HEK293 (cell line): ENCODE data around the gene FUBP1.

Experiments used
- CTCF ChIA-PET: fragments of 350-600 bp; formaldehyde crosslinking; extraction: SDS; loops from one replicate; lab custom pipeline; 2021; ENCODE audit warnings: antibody characterized with exemption; lab: Yijun Ruan, JAX
- POLR2A ChIA-PET: fragments of 300-600 bp; formaldehyde crosslinking; extraction: SDS; loops from one replicate; lab custom pipeline; 2020; ENCODE audit warnings: antibody characterized with exemption, inconsistent platforms; lab: Yijun Ruan, JAX
- H3K27ac ChIP-seq: fragments of 200-500 bp; sonication (Bioruptor generic); 2 replicates; pipeline ENCODE4 v1.5.1; 2014; ENCODE audit warnings: low read depth, low read length, control low read depth, inconsistent platforms; ENCODE audit errors: extremely low read depth
- H3K36me3 ChIP-seq, 2 experiments: fragments of 200-500 bp in 1 of 2; sonication (Bioruptor generic) in 1 of 2; 1 replicate in 1 of 2; 2 replicates in 1 of 2; pipeline ENCODE4 v1.5.1; 2014 to 2017; ENCODE audit warnings: inconsistent platforms in 2 of 2, low read length in 2 of 2; ENCODE audit not compliant: control insufficient read depth in 2 of 2, insufficient read depth in 1 of 2
- H3K4me1 ChIP-seq: fragments of 200-500 bp; sonication (Bioruptor generic); 2 replicates; pipeline ENCODE4 v1.5.1; 2014; ENCODE audit warnings: mild to moderate bottlenecking, low read length, inconsistent platforms; ENCODE audit not compliant: control insufficient read depth, insufficient read depth
- H3K4me3 ChIP-seq: 2 replicates; pipeline ENCODE4 v1.5.1; 2011; ENCODE audit warnings: low read depth, mild to moderate bottlenecking, control low read depth, low read length, moderate library complexity
- H3K9me3 ChIP-seq: fragments of 200-500 bp; sonication (Bioruptor generic); 2 replicates; pipeline ENCODE4 v1.5.1; 2014; ENCODE audit warnings: low read depth, low read length, inconsistent platforms; ENCODE audit not compliant: control insufficient read depth, insufficient read depth
- GLI4 ChIP-seq: fragments of 450-650 bp; formaldehyde crosslinking; IDR thresholded peaks from 2 replicates; pipeline ENCODE4 v1.5.1; 2016; ENCODE audit warnings: missing biosample characterization, missing genetic modification characterization
- HOXD13 ChIP-seq: sonication (generic); formaldehyde crosslinking; IDR thresholded peaks from 2 replicates; pipeline ENCODE4 v1.8.0; 2022; ENCODE audit warnings: missing genetic modification reagents, borderline replicate concordance
- KLF17 ChIP-seq: fragments of 450-650 bp; formaldehyde crosslinking; IDR thresholded peaks from 2 replicates; pipeline ENCODE4 v1.5.1; 2016; ENCODE audit warnings: missing biosample characterization, missing genetic modification characterization
- PRDM10 ChIP-seq: fragments of 450-650 bp; formaldehyde crosslinking; IDR thresholded peaks from 2 replicates; pipeline ENCODE4 v1.5.1; 2016; ENCODE audit warnings: missing biosample characterization, missing genetic modification characterization
- REPIN1 ChIP-seq: fragments of 450-650 bp; formaldehyde crosslinking; IDR thresholded peaks from 2 replicates; pipeline ENCODE4 v1.5.1; 2017; ENCODE audit warnings: missing biosample characterization, missing genetic modification characterization, low read depth
- SCRT1 ChIP-seq: fragments of 450-650 bp; formaldehyde crosslinking; IDR thresholded peaks from 2 replicates; pipeline ENCODE4 v1.5.1; 2016; ENCODE audit warnings: missing biosample characterization, missing genetic modification characterization, borderline replicate concordance
- ZBTB10 ChIP-seq: fragments of 450-650 bp; formaldehyde crosslinking; IDR thresholded peaks from 2 replicates; pipeline ENCODE4 v1.5.1; 2016; ENCODE audit warnings: missing biosample characterization, missing genetic modification characterization
- ZBTB21 ChIP-seq: fragments of 450-650 bp; formaldehyde crosslinking; IDR thresholded peaks from 2 replicates; pipeline ENCODE4 v1.5.1; 2017; ENCODE audit warnings: missing biosample characterization, missing genetic modification characterization
- ZBTB44 ChIP-seq: fragments of 450-650 bp; IDR thresholded peaks from 2 replicates; pipeline ENCODE4 v1.5.1; 2018; ENCODE audit warnings: missing biosample characterization, mild to moderate bottlenecking, missing genetic modification characterization
- ZBTB8A ChIP-seq: fragments of 450-650 bp; formaldehyde crosslinking; IDR thresholded peaks from 2 replicates; pipeline ENCODE4 v1.5.1; 2016; ENCODE audit warnings: missing biosample characterization, missing genetic modification characterization
- ZNF114 ChIP-seq: fragments of 450-650 bp; formaldehyde crosslinking; IDR thresholded peaks from 2 replicates; pipeline ENCODE4 v1.5.0; 2017; ENCODE audit warnings: missing biosample characterization, missing genetic modification characterization
- ZNF132 ChIP-seq: fragments of 450-650 bp; formaldehyde crosslinking; IDR thresholded peaks from 2 replicates; pipeline ENCODE4 v1.5.1; 2017; ENCODE audit warnings: missing biosample characterization, missing genetic modification characterization, borderline replicate concordance
- ZNF175 ChIP-seq: fragments of 450-650 bp; formaldehyde crosslinking; IDR thresholded peaks from 2 replicates; pipeline ENCODE4 v1.5.1; 2016; ENCODE audit warnings: missing biosample characterization, missing genetic modification characterization
- ZNF248 ChIP-seq: fragments of 450-650 bp; formaldehyde crosslinking; IDR thresholded peaks from 2 replicates; pipeline ENCODE4 v1.5.1; 2017; ENCODE audit warnings: missing biosample characterization, missing genetic modification characterization
- ZNF266 ChIP-seq: fragments of 450-650 bp; formaldehyde crosslinking; IDR thresholded peaks from 2 replicates; pipeline ENCODE4 v1.5.1; 2016; ENCODE audit warnings: missing biosample characterization, missing genetic modification characterization, low read depth
- ZNF335 ChIP-seq: fragments of 450-650 bp; formaldehyde crosslinking; conservative IDR thresholded peaks from 2 replicates; pipeline ENCODE4 v1.5.1; 2016; ENCODE audit warnings: missing biosample characterization, missing genetic modification characterization
- ZNF433 ChIP-seq: fragments of 450-650 bp; formaldehyde crosslinking; IDR thresholded peaks from 2 replicates; pipeline ENCODE4 v1.5.1; 2016; ENCODE audit warnings: missing biosample characterization, missing genetic modification characterization, low read depth
- ZNF488 ChIP-seq: fragments of 450-650 bp; formaldehyde crosslinking; IDR thresholded peaks from 2 replicates; pipeline ENCODE4 v1.5.1; 2016; ENCODE audit warnings: missing biosample characterization, missing genetic modification characterization
- ZNF529 ChIP-seq: fragments of 450-650 bp; formaldehyde crosslinking; IDR thresholded peaks from 2 replicates; pipeline ENCODE4 v1.5.1; 2017; ENCODE audit warnings: missing genetic modification characterization, missing biosample characterization; ENCODE audit not compliant: insufficient replicate concordance
- ZNF600 ChIP-seq: fragments of 450-650 bp; formaldehyde crosslinking; IDR thresholded peaks from 2 replicates; pipeline ENCODE4 v1.5.1; 2016; ENCODE audit warnings: missing biosample characterization, missing genetic modification characterization
- ZNF658 ChIP-seq: fragments of 450-650 bp; formaldehyde crosslinking; IDR thresholded peaks from 2 replicates; pipeline ENCODE4; 2016; ENCODE audit warnings: missing biosample characterization, missing genetic modification characterization
- ZNF837 ChIP-seq: fragments of 450-650 bp; formaldehyde crosslinking; IDR thresholded peaks from 2 replicates; pipeline ENCODE4 v1.5.1; 2016; ENCODE audit warnings: missing biosample characterization, missing genetic modification characterization
- ZSCAN18 ChIP-seq: fragments of 450-650 bp; formaldehyde crosslinking; IDR thresholded peaks from 2 replicates; pipeline ENCODE4 v1.5.1; 2016; ENCODE audit warnings: missing biosample characterization, missing genetic modification characterization

Gene FUBP1

GRCh38 chr1:77984629-77985028 is 5.8 kb upstream of the FUBP1 start:
- no peaks in the 10 kb centered on the region for H3K9me3 ChIP-seq
- no peak for TF ChIP-seq REPIN1
- TF ChIP-seq ZNF266 (tag by site-specific recombination), result no peak
- TF ChIP-seq ZNF837 (tag by site-specific recombination), result no peak
- TF ChIP-seq ZBTB8A (tag by site-specific recombination), result no peak
- no peak for TF ChIP-seq KLF17 (tag by site-specific recombination)
- no peak for TF ChIP-seq HOXD13
- no peak for TF ChIP-seq GLI4 (tag by site-specific recombination)
- no peak for TF ChIP-seq ZNF114 (tag by site-specific recombination)
- TF ChIP-seq SCRT1 (tag by site-specific recombination), result no peak
- TF ChIP-seq ZBTB21 (tag by site-specific recombination), result no peak
- no peak for TF ChIP-seq ZNF335
- TF ChIP-seq PRDM10 (tag by site-specific recombination), result no peak
- no peak for TF ChIP-seq ZNF132 (tag by site-specific recombination)
- no peak for TF ChIP-seq ZNF248 (tag by site-specific recombination)
- TF ChIP-seq, all 188 proteins: peak for 0
- POLR2A ChIA-PET, result no interaction called here

GRCh38 chr1:77983997-77984355 is 5.1 kb upstream of the FUBP1 start:
- Histone ChIP-seq H3K9me3 (no peaks in the 10 kb centered on the region), H3K4me1 (no peaks in the 10 kb centered on the region; the same call in 1 of the 2 replicates), H3K27ac (no peak overlapping the region), H3K4me3 (no peak overlapping the region), H3K36me3 (peaks cover 0 to 13% of the 10 kb centered on the region in 2 experiments; a peak in 2 of 3 replicates)
- ChIA-PET CTCF (no interaction called here), POLR2A (no interaction called here)
- TF ChIP-seq ZNF658 (tag by site-specific recombination) (no peak), ZSCAN18 (tag by site-specific recombination) (no peak), ZNF488 (tag by site-specific recombination) (no peak), ZBTB10 (tag by site-specific recombination) (no peak), ZNF529 (tag by site-specific recombination) (no peak), ZNF175 (tag by site-specific recombination) (no peak), ZBTB44 (tag by site-specific recombination) (no peak), ZNF600 (tag by site-specific recombination) (no peak), ZNF433 (no peak)

More at GRCh38 chr1:77984629-77985028, 5.8 kb upstream of the FUBP1 start:
- CTCF ChIA-PET, result no interaction called here
- no peak overlapping the region for H3K27ac ChIP-seq
- H3K4me1 ChIP-seq, result no peaks in the 10 kb centered on the region; the same call in 1 of the 2 replicates
- H3K36me3 ChIP-seq, result peaks cover 0 to 13% of the 10 kb centered on the region in 2 experiments; a peak in 2 of 3 replicates
- H3K4me3 ChIP-seq, result no peak overlapping the region
